ENCODE data around the gene TMEM167A.

DNA sequence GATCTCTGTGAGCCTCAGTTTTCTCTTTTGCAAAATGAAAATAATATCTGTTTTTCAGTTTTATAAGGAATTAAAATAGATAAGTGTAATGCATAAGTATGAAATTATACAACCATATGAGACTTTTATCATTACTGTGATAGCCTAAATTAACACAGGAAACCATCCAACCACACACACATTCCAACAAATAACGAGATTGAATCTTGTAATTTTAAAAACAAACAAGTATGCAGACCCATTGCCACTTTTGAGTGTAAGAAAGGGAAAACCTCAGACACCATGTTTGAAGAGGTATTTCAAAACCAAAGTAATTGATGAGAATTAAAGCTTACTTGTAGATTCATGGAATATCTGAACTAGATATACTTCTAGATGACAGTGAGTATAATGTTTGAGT, 32.2 kb upstream of the TMEM167A start:
- TF ChIP-seq, protein P1, sequence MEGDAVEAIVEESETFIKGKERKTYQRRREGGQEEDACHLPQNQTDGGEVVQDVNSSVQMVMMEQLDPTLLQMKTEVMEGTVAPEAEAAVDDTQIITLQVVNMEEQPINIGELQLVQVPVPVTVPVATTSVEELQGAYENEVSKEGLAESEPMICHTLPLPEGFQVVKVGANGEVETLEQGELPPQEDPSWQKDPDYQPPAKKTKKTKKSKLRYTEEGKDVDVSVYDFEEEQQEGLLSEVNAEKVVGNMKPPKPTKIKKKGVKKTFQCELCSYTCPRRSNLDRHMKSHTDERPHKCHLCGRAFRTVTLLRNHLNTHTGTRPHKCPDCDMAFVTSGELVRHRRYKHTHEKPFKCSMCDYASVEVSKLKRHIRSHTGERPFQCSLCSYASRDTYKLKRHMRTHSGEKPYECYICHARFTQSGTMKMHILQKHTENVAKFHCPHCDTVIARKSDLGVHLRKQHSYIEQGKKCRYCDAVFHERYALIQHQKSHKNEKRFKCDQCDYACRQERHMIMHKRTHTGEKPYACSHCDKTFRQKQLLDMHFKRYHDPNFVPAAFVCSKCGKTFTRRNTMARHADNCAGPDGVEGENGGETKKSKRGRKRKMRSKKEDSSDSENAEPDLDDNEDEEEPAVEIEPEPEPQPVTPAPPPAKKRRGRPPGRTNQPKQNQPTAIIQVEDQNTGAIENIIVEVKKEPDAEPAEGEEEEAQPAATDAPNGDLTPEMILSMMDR (IDR thresholded peaks at IDR 0.05; ENCODE audit: insufficient read depth, low read length): no peak
- TF ChIP-seq, protein P2, sequence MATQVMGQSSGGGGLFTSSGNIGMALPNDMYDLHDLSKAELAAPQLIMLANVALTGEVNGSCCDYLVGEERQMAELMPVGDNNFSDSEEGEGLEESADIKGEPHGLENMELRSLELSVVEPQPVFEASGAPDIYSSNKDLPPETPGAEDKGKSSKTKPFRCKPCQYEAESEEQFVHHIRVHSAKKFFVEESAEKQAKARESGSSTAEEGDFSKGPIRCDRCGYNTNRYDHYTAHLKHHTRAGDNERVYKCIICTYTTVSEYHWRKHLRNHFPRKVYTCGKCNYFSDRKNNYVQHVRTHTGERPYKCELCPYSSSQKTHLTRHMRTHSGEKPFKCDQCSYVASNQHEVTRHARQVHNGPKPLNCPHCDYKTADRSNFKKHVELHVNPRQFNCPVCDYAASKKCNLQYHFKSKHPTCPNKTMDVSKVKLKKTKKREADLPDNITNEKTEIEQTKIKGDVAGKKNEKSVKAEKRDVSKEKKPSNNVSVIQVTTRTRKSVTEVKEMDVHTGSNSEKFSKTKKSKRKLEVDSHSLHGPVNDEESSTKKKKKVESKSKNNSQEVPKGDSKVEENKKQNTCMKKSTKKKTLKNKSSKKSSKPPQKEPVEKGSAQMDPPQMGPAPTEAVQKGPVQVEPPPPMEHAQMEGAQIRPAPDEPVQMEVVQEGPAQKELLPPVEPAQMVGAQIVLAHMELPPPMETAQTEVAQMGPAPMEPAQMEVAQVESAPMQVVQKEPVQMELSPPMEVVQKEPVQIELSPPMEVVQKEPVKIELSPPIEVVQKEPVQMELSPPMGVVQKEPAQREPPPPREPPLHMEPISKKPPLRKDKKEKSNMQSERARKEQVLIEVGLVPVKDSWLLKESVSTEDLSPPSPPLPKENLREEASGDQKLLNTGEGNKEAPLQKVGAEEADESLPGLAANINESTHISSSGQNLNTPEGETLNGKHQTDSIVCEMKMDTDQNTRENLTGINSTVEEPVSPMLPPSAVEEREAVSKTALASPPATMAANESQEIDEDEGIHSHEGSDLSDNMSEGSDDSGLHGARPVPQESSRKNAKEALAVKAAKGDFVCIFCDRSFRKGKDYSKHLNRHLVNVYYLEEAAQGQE (IDR thresholded peaks at IDR 0.05; ENCODE audit: insufficient replicate concordance, low read depth): no peak
